Right lobe of liver (tissue), 4 donors: ENCODE data around the gene CABCOCO1.

ENCODE experiments used
- CTCF ChIP-seq, 4 donors: fragments of 200-600 bp in 3 of 4; fragments of 450-650 bp in 1 of 4; IDR thresholded peaks; one replicate each; pipeline versions ENCODE4 v1.5.1 to v1.8.0; 2016 to 2022; ENCODE audit warnings: antibody characterized with exemption in 4 of 4, mild to moderate bottlenecking in 2 of 4
- POLR2A ChIP-seq: fragments of 450-650 bp; IDR thresholded peaks from one replicate; pipeline ENCODE4 v1.6.1; 2017; ENCODE audit warnings: antibody characterized with exemption, mild to moderate bottlenecking
- donor health status: DM: no; HTN: no; CAD: no.
- donor health status: DM: no; HTN: no; CAD: no.
- donor health status: DM: no; HTN: yes; CAD: no.

- TF ChIP-seq CTCF (IDR thresholded peaks at IDR 0.05) (no peak), POLR2A (no peak)
Observed at GRCh38 chr10:61761825-61762217, 99.1 kb downstream of the CABCOCO1 start.
